ENCODE results near the gene GALNT11.

The GALNT11 gene

DNA sequence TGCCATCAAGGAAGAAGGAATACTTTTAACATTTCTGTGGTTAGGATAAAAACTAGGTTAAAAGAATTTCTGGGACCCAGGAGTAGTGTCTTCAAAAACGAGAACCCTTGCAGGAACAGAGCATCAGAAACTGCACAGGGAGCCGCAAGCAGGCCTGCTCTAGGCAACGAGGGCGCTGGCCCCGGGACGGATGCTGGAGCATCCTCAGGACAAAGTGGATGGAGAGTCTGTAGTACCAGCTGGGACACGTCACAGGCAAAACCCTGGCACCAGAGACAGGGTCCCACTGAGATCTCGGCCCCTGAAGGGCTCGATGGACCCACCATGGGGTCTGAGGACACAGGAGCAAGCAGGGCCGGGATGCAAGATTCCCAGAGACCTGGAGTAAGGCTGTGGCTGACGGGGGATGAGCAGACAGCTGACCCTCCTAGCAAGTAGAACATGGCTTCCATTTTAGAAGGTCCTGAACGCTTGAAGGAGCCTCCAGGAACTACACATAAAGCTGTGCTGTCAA lies 106.6 kb downstream of the GALNT11 start:
- no peak overlapping the region for H3K9ac ChIP-seq (ENCODE audit: low read length)
- H3K36me3 ChIP-seq (ENCODE audit: control insufficient read depth, insufficient read depth, low read length), result peaks cover 9% of the 10 kb centered on the region
- no peak overlapping the region for H3K27ac ChIP-seq (ENCODE audit: low read depth, low read length)
- H3K4me3 ChIP-seq (ENCODE audit: low read length), result no peak overlapping the region
- peaks cover 3% of the 10 kb centered on the region for H3K4me1 ChIP-seq (ENCODE audit: control insufficient read depth, insufficient read depth, low read length)
- no peaks in the 10 kb centered on the region for H3K27me3 ChIP-seq (ENCODE audit: control insufficient read depth, insufficient read depth, low read length)

DNA sequence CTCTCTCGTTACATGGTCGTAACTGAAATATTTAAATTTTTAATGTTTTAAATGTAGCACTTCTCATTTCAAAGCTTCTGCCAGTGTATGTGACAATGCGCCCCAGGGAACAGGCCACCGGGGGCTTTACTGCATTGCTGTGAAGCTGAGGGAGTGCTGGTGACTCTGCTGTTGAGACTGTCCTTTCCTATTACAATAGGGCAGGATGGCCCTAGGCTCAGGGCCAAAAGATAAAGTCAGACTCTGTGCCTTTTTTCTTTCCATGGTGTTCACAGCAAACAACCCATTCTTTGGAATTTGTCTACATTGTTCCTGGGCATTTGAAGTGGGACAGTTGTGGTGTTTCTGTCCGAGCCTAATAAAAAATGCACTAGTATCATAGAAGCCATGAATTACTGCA lies 107.3 kb downstream of the GALNT11 start:
- peaks cover 10% of the 10 kb centered on the region for H3K36me3 ChIP-seq (ENCODE audit: control insufficient read depth, insufficient read depth, low read length)
- H3K4me3 ChIP-seq (ENCODE audit: low read length), result no peak overlapping the region
- H3K9ac ChIP-seq (ENCODE audit: low read length), result no peak overlapping the region
- no peaks in the 10 kb centered on the region for H3K27me3 ChIP-seq (ENCODE audit: control insufficient read depth, insufficient read depth, low read length)
- no peak overlapping the region for H3K27ac ChIP-seq (ENCODE audit: low read depth, low read length)
- H3K4me1 ChIP-seq (ENCODE audit: control insufficient read depth, insufficient read depth, low read length), result peaks cover 8% of the 10 kb centered on the region

DNA sequence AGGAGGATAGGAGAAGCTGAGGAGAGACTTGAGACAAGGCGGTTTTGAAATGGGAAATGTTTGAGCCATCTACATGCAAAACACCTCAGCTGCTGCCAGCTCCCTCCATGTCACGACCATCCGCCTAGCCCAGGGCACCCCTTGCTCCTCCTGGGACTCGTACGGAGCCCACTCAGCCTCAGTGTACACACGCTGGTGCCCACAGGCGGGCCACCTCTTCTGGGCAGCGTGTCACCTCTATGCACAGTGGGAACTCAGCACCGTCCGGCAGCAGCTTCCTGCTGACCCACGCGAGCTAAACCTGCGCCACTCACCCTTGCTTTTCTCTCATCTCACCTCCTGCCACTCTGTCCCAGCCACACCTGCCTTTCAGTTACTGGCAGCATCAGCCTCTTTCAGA lies 108.3 kb downstream of the GALNT11 start:
- Histone ChIP-seq H3K36me3 (ENCODE audit: control insufficient read depth, insufficient read depth, low read length) (peaks cover 20% of the 10 kb centered on the region), H3K27me3 (ENCODE audit: control insufficient read depth, insufficient read depth, low read length) (no peaks in the 10 kb centered on the region), H3K27ac (ENCODE audit: low read depth, low read length) (no peak overlapping the region), H3K9ac (ENCODE audit: low read length) (no peak overlapping the region), H3K4me1 (ENCODE audit: control insufficient read depth, insufficient read depth, low read length) (peaks cover 8% of the 10 kb centered on the region), H3K4me3 (ENCODE audit: low read length) (no peak overlapping the region)

DNA sequence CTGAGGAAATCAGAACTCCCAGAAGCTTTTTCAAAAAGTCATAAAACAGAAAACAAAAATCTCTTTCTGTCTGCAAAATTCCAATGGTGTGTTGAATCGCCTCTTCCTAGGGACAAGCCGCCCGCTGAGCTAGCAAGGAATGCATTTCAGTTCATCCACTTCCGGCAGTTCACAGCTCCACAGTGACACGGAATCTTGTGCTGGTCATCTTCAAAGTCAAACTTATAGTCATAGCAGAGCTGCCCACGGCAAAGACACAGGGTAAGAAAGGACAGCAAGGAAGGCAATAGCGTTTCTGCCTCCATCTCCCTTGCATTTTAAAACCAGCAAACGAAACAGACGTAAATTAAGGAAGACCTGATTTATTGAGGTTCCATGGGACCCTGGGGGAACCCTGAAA lies 111.2 kb downstream of the GALNT11 start:
- Histone ChIP-seq H3K27ac (ENCODE audit: low read depth, low read length) (peak overlapping the region; percentile 18), H3K36me3 (ENCODE audit: control insufficient read depth, insufficient read depth, low read length) (peaks cover 32% of the 10 kb centered on the region), H3K4me3 (ENCODE audit: low read length) (no peak overlapping the region)

DNA sequence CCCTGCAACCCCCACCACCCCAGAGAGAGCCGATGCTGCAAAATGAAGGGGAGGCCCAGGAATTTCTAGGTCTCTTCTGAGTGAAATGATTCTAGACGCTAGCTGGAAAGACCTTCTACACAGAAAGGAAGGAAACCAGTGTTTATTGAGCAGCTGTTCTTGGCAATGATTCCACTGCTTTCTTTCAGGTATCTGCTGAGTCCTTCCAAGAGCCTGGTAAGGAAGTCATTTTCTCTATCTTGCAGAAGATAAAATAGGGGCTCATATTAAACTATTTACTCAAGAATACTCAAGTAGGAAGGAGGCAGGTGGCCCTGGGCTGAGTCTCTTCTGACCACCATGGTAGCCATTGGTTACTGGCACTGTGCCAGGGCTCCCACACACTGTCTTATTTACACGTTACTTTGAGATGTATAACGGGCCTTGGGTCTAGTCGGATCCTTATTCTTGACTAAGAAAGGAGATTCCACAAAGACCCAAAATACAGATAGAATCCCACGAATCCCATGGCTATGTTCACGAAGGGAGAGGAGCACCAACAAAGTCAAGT lies 112.1 kb downstream of the GALNT11 start:
- H3K27me3 ChIP-seq (ENCODE audit: control insufficient read depth, insufficient read depth, low read length), result no peaks in the 10 kb centered on the region
- H3K36me3 ChIP-seq (ENCODE audit: control insufficient read depth, insufficient read depth, low read length), result peaks cover 32% of the 10 kb centered on the region
- H3K9ac ChIP-seq (ENCODE audit: low read length), result no peak overlapping the region
- H3K27ac ChIP-seq (ENCODE audit: low read depth, low read length), result no peak overlapping the region
- peaks cover 8% of the 10 kb centered on the region for H3K4me1 ChIP-seq (ENCODE audit: control insufficient read depth, insufficient read depth, low read length)
- H3K4me3 ChIP-seq (ENCODE audit: low read length), result no peak overlapping the region

More for the DNA sequence above, 111.2 kb downstream of the GALNT11 start:
- Histone ChIP-seq H3K4me1 (ENCODE audit: control insufficient read depth, insufficient read depth, low read length) (peaks cover 8% of the 10 kb centered on the region), H3K27me3 (ENCODE audit: control insufficient read depth, insufficient read depth, low read length) (no peaks in the 10 kb centered on the region), H3K9ac (ENCODE audit: low read length) (no peak overlapping the region)

DNA sequence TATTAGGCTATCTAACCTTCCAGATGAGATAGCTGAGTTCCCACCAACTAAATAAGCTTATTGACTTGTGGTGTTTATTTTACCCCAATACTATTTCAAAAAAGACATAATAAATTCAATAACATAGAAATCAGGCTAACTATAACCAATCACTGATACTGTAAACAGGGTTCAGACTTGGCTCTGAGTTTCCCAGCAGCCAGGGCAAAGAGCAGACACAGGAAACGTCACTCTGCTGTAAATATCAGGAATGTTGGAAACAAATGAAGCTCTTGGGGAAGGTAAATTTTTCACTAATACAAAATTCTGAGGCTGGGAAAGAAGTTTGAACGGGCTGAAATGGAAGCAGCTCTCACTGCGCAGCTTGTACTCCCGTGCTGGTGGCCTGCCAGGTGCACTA lies 114.6 kb downstream of the GALNT11 start:
- Histone ChIP-seq H3K27me3 (ENCODE audit: control insufficient read depth, insufficient read depth, low read length) (no peaks in the 10 kb centered on the region), H3K27ac (ENCODE audit: low read depth, low read length) (no peak overlapping the region), H3K4me3 (ENCODE audit: low read length) (no peak overlapping the region), H3K9ac (ENCODE audit: low read length) (no peak overlapping the region), H3K4me1 (ENCODE audit: control insufficient read depth, insufficient read depth, low read length) (peaks cover 8% of the 10 kb centered on the region), H3K36me3 (ENCODE audit: control insufficient read depth, insufficient read depth, low read length) (peaks cover 41% of the 10 kb centered on the region)

DNA sequence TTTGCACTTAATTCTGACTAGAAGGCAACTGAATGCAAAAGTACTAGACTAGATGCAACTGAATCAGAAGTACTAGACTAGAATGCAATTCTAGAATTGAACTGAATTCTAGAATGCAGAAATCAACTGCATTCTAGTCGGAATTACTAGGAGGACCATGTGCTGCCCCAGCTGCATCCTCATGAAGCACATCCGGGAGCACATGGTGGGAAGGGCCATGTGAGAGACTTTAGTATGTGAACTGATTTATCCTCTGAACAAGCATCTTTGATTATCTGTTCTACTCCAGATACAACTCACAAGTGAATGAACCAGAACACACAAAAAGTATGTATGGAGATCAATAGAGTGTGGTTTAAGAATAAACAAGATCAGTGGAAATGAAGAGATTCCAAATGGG lies 115.1 kb downstream of the GALNT11 start:
- no peaks in the 10 kb centered on the region for H3K27me3 ChIP-seq (ENCODE audit: control insufficient read depth, insufficient read depth, low read length)
- H3K4me1 ChIP-seq (ENCODE audit: control insufficient read depth, insufficient read depth, low read length), result peaks cover 8% of the 10 kb centered on the region
- H3K27ac ChIP-seq (ENCODE audit: low read depth, low read length), result no peak overlapping the region
- H3K9ac ChIP-seq (ENCODE audit: low read length), result no peak overlapping the region
- peaks cover 43% of the 10 kb centered on the region for H3K36me3 ChIP-seq (ENCODE audit: control insufficient read depth, insufficient read depth, low read length)
- no peak overlapping the region for H3K4me3 ChIP-seq (ENCODE audit: low read length)

DNA sequence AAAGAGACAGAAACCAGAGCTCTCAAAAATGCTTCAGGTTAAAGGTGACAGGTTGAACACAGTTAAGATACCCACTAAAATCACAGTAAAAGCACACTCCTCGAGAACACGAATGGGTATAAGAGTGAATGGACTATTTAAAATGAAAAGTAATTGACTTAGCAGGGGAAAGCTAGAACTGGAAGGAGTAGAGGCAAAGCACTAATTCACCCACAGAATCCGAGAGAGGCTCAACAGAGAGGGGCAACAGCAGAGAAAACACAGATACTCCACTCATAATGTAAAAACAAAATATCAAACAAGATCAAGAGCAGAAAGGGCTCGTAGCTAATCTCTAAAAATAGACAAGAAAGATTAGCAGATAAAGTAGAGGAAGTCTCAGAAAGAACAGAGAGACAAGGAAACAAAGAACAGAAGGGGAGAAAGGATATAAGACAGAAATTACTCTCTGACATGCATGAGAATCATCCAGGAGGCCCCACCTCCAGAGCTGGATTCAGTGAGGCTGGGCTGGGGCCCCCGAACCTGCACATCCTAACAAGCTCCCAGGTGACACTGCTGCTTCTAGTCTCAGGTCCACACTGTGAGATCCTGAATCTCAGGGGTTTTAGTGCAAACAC lies 117.6 kb downstream of the GALNT11 start:
- H3K9ac ChIP-seq (ENCODE audit: low read length), result no peak overlapping the region
- H3K27me3 ChIP-seq (ENCODE audit: control insufficient read depth, insufficient read depth, low read length), result no peaks in the 10 kb centered on the region
- H3K4me1 ChIP-seq (ENCODE audit: control insufficient read depth, insufficient read depth, low read length), result no peaks in the 10 kb centered on the region
- H3K27ac ChIP-seq (ENCODE audit: low read depth, low read length), result no peak overlapping the region
- H3K36me3 ChIP-seq (ENCODE audit: control insufficient read depth, insufficient read depth, low read length), result peaks cover 47% of the 10 kb centered on the region
- H3K4me3 ChIP-seq (ENCODE audit: low read length), result no peak overlapping the region

DNA sequence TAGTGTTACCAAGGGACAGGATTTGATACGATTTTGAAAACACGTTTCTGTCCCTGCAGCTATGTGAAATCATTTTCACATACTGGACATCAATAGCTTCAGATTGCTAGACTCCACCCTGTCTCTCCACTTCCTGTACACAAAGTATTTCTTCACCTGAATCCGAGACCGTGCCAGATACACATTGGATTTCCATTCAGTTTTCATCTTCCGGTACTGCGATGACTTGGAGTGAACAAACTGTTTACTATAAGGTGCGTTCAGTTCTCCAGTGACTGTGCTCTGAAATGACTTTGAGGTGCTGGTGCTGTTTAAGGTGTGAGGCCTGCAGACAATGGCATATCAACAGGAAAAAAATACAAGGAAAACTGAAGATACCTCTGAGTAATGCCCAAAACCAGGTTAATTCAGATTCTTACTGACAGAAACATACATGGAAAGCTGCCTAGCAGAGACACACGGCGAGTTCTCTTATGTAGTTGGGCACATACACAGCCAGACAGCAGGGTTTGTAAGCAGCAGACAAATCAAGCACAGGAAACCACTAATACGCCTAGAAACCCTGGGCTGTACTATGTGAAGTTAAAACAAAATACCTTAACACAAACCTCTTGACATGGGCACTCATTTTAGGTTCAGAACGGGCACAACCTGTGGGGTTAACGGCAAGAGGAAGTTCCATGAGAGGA lies 119.2 kb downstream of the GALNT11 start:
- Histone ChIP-seq H3K4me1 (ENCODE audit: control insufficient read depth, insufficient read depth, low read length) (no peaks in the 10 kb centered on the region), H3K27me3 (ENCODE audit: control insufficient read depth, insufficient read depth, low read length) (no peaks in the 10 kb centered on the region), H3K36me3 (ENCODE audit: control insufficient read depth, insufficient read depth, low read length) (peaks cover 44% of the 10 kb centered on the region), H3K9ac (ENCODE audit: low read length) (no peak overlapping the region), H3K4me3 (ENCODE audit: low read length) (no peak overlapping the region), H3K27ac (ENCODE audit: low read depth, low read length) (no peak overlapping the region)

DNA sequence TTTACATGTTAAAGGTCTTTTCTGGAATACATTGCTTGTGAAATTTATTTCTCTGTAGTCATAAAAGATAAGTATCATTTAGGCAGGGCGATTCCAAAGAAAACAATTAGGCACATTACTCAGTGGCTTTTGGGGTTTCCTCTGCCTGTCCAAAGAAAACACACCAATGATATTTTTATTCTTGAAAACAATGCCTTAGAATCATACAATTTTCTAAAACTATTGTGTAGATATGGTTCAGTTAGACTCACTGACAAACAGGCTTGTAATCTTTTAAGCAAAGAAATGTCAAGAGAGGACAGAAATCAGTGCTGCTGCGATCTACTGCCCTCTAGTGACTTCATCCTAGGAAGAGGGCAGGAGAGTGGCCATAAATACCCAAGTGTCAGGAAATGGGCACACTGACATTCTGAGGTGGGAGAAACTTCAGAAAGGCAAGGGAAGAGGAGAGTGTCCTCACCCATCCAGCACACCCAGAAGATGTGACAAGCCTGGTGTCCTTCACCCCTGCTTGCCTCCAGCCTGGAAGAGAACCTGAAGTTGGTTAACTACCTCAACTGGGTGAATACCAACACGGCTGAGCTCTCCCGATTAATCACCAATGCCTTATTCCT lies 120.5 kb downstream of the GALNT11 start:
- no peak overlapping the region for H3K27ac ChIP-seq (ENCODE audit: low read depth, low read length)

DNA sequence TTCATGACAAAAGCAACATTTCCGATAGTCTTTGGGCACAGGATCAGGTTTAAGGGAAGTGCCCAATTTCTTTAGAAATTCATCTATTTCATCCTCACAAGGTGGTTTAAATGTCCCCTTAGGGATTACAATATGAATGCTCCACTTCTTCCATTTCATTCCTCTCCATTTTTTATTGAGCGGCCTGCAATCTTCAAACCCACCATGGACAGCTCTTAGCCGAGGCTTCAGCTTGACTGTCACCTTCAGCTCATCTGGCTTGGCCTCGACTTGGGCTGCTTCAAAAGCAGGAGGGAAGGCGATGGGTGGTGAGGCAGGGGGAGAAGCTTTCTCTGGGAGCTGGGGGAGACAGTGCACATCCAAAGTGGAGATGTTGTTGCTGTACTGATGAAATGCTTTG lies 123.2 kb downstream of the GALNT11 start:
- no peak overlapping the region for H3K9ac ChIP-seq (ENCODE audit: low read length)
- peaks cover 50% of the 10 kb centered on the region for H3K36me3 ChIP-seq (ENCODE audit: control insufficient read depth, insufficient read depth, low read length)
- no peak overlapping the region for H3K27ac ChIP-seq (ENCODE audit: low read depth, low read length)

More for the DNA sequence above, 120.5 kb downstream of the GALNT11 start:
- H3K4me3 ChIP-seq (ENCODE audit: low read length), result no peak overlapping the region
- H3K4me1 ChIP-seq (ENCODE audit: control insufficient read depth, insufficient read depth, low read length), result no peaks in the 10 kb centered on the region
- H3K9ac ChIP-seq (ENCODE audit: low read length), result no peak overlapping the region
- H3K36me3 ChIP-seq (ENCODE audit: control insufficient read depth, insufficient read depth, low read length), result peaks cover 38% of the 10 kb centered on the region
- H3K27me3 ChIP-seq (ENCODE audit: control insufficient read depth, insufficient read depth, low read length), result no peaks in the 10 kb centered on the region

DNA sequence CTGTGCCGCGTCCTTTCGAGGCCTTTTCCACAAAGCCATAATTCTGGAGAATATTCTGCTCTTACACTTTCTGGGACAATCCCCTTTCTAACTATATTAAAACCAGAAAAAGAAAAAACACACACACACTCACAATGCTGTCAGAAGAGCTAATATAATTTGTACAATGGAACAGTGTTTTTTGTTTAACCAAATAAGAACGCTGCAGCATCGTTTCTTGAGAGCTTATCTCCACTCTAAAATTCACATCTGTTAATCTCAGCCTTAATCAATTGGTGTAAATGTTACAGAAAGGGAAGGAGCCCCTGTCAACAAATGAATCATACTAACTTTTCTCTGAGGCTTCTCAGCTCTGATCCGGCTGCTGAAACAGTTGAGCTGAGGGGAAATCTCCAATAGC lies 123.9 kb downstream of the GALNT11 start:
- Histone ChIP-seq H3K4me1 (ENCODE audit: control insufficient read depth, insufficient read depth, low read length) (no peaks in the 10 kb centered on the region), H3K9ac (ENCODE audit: low read length) (no peak overlapping the region), H3K36me3 (ENCODE audit: control insufficient read depth, insufficient read depth, low read length) (peaks cover 49% of the 10 kb centered on the region), H3K27me3 (ENCODE audit: control insufficient read depth, insufficient read depth, low read length) (no peaks in the 10 kb centered on the region), H3K4me3 (ENCODE audit: low read length) (no peak overlapping the region), H3K27ac (ENCODE audit: low read depth, low read length) (no peak overlapping the region)

More for the DNA sequence above, 123.2 kb downstream of the GALNT11 start:
- no peak overlapping the region for H3K4me3 ChIP-seq (ENCODE audit: low read length)
- no peaks in the 10 kb centered on the region for H3K4me1 ChIP-seq (ENCODE audit: control insufficient read depth, insufficient read depth, low read length)
- H3K27me3 ChIP-seq (ENCODE audit: control insufficient read depth, insufficient read depth, low read length), result no peaks in the 10 kb centered on the region
